ENCODE measurements around the gene MRPL50. TPM values are rescaled to one million over a fixed set of nuclear protein-coding genes. Genes with fewer than 3 reads are reported as not detected.

The MRPL50 gene
- total RNA-seq, 4 donors from 2014 or later = 3.4 to 16.1 (median 9.5) TPM

DNA sequence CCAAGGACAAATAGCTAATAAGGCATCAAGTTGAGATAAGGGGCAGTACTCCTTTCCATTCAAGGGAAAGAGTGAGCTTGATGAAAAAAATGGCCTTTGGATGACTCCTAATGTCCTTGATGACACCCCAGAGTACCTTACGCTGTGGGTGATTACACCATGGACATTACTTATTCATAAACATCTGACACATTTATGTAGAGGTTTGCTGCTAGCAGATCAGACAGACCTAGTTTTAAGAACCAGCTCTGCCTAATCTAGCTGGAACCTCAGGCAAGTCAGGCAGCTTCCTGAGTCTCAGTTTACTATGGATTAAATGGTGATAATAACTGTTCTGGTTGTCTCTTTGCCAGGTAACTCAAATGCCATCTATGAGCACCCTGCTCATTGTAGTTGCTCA is 34.3 kb upstream of the MRPL50 start:
- no peak overlapping the region for H3K4me3 ChIP-seq
- WGBS, 2 donors (ENCODE audit: low coverage in 1 of 2) = 79% methylated on average over 1 of the region's 1 CpG; no CpG with 5 or more reads in 1 of the 2 donors
- DNase-seq = no peak
- in situ Hi-C loops (cut with MboI; ENCODE audit: low pct_ligation_motif_present in 1 of 4, low pct_unique_long_range_greater_than_20kb in 1 of 4, low sequenced_read_pairs in 3 of 4) (no loop called here), intact Hi-C loops (cut with DNase I; ENCODE audit: low total_unique reads) (loop anchor here (1.0 kb wide), 1 partner anchor 28 kb away; no protein-coding TSS in a partner anchor)
- no peak overlapping the region for H3K27ac ChIP-seq
- H3K4me1 ChIP-seq = no peaks in the 10 kb centered on the region
- TF ChIP-seq POLR2A (IDR thresholded peaks at IDR 0.05) (no peak), EP300 (IDR thresholded peaks at IDR 0.05; ENCODE audit: low read depth) (no peak), POLR2AphosphoS5 (IDR thresholded peaks at IDR 0.05) (no peak)
- TF ChIP-seq, protein P1, sequence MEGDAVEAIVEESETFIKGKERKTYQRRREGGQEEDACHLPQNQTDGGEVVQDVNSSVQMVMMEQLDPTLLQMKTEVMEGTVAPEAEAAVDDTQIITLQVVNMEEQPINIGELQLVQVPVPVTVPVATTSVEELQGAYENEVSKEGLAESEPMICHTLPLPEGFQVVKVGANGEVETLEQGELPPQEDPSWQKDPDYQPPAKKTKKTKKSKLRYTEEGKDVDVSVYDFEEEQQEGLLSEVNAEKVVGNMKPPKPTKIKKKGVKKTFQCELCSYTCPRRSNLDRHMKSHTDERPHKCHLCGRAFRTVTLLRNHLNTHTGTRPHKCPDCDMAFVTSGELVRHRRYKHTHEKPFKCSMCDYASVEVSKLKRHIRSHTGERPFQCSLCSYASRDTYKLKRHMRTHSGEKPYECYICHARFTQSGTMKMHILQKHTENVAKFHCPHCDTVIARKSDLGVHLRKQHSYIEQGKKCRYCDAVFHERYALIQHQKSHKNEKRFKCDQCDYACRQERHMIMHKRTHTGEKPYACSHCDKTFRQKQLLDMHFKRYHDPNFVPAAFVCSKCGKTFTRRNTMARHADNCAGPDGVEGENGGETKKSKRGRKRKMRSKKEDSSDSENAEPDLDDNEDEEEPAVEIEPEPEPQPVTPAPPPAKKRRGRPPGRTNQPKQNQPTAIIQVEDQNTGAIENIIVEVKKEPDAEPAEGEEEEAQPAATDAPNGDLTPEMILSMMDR (IDR thresholded peaks at IDR 0.05) = no peak
- no peaks in the 10 kb centered on the region for H3K36me3 ChIP-seq
- H3K9me3 ChIP-seq = no peaks in the 10 kb centered on the region
- no peaks in the 10 kb centered on the region for H3K27me3 ChIP-seq

DNA sequence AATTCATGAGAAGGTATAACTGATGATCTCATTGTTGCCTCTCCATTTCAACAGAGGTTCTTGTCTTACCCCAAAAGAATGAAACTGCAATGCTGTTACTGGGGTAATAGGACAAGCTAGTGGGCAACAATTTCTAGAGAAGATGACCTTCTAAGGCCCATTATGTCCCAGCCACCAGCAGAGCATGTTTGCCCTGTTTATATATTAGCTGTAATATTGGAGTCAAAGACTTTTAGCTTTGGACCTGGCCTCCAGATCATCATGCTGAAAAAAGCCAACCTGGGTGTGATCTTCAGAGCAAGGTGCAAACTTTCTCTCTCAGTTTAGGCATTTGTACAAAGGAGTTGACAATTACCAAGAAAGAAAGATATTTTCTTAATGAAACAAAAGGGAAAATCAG is 33.8 kb upstream of the MRPL50 start:
- Histone ChIP-seq H3K27ac (no peak overlapping the region), H3K9me3 (no peaks in the 10 kb centered on the region), H3K4me3 (no peak overlapping the region), H3K27me3 (no peaks in the 10 kb centered on the region), H3K4me1 (no peaks in the 10 kb centered on the region), H3K36me3 (no peaks in the 10 kb centered on the region)
- in situ Hi-C loops (cut with MboI; ENCODE audit: low pct_ligation_motif_present in 1 of 4, low pct_unique_long_range_greater_than_20kb in 1 of 4, low sequenced_read_pairs in 3 of 4) = no loop called here
- intact Hi-C loops (cut with DNase I; ENCODE audit: low total_unique reads) = no loop called here
- TF ChIP-seq, protein P1 (IDR thresholded peaks at IDR 0.05) = no peak
- no peak for DNase-seq

DNA sequence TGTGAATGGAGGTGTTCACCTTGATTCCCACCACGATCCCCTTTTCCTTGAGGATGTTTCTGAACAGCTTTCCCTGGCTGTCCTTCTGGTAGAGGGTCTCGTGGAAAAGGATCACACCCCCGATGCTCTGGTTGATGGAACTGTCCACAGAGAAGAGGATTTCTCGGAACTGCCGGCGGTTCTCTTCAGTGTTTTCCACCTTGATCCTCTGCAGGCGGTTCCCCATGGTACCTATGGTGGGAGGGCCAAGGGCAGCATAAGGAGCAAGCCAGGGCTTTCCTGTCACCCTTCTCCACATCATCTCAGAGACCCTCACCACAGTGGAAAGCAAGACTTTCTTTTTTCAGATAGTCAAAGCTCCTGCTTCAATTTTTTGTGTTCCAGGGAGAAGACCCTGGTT is 31.3 kb upstream of the MRPL50 start:
- Histone ChIP-seq H3K27ac (no peak overlapping the region), H3K36me3 (no peaks in the 10 kb centered on the region), H3K27me3 (no peaks in the 10 kb centered on the region), H3K4me3 (no peak overlapping the region), H3K9me3 (no peaks in the 10 kb centered on the region), H3K4me1 (no peaks in the 10 kb centered on the region)
- in situ Hi-C loops (cut with MboI; ENCODE audit: low pct_ligation_motif_present in 1 of 4, low pct_unique_long_range_greater_than_20kb in 1 of 4, low sequenced_read_pairs in 3 of 4) = no loop called here
- intact Hi-C loops (cut with DNase I; ENCODE audit: low total_unique reads) = no loop called here
- TF ChIP-seq POLR2AphosphoS5 (IDR thresholded peaks at IDR 0.05) (no peak), EP300 (IDR thresholded peaks at IDR 0.05; ENCODE audit: low read depth) (no peak), POLR2A (IDR thresholded peaks at IDR 0.05) (no peak)
- TF ChIP-seq, protein P1 (IDR thresholded peaks at IDR 0.05) = no peak
- 89 to 100% methylated on average over 2 to 7 of the region's 7 CpGs for WGBS, 2 donors (ENCODE audit: low coverage in 1 of 2)
- no peak for DNase-seq

DNA sequence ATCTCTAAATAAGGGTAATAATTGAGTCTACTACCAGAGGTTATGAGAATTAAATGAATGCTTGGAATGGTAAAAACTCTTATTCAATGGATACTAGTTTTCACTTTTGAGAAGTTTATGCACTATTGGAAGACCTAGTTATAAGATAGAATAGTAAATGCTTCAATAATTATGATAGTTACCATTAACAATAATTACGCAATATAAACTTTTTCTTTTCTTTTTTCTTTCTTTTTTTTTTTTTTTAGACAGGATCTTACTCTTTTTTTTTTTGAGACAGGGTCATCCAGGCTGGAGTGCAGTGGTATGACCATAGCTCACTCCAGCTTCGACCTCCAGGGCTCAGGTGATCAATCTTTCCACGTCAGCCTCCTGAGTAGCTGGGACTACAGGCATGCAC is 30.5 kb upstream of the MRPL50 start:
- in situ Hi-C loops (cut with MboI; ENCODE audit: low pct_ligation_motif_present in 1 of 4, low pct_unique_long_range_greater_than_20kb in 1 of 4, low sequenced_read_pairs in 3 of 4) (no loop called here), intact Hi-C loops (cut with DNase I; ENCODE audit: low total_unique reads) (no loop called here)
- H3K36me3 ChIP-seq = no peaks in the 10 kb centered on the region
- WGBS, 2 donors (ENCODE audit: low coverage in 1 of 2) = 80 to 81% methylated on average over 3 of the region's 3 CpGs
- no peaks in the 10 kb centered on the region for H3K9me3 ChIP-seq
- TF ChIP-seq POLR2A (IDR thresholded peaks at IDR 0.05) (no peak), EP300 (IDR thresholded peaks at IDR 0.05; ENCODE audit: low read depth) (no peak), POLR2AphosphoS5 (IDR thresholded peaks at IDR 0.05) (no peak)
- TF ChIP-seq, protein P1 (IDR thresholded peaks at IDR 0.05) = no peak
- H3K27me3 ChIP-seq = no peaks in the 10 kb centered on the region
- no peak overlapping the region for H3K4me3 ChIP-seq
- no peak overlapping the region for H3K27ac ChIP-seq
- DNase-seq = no peak
- H3K4me1 ChIP-seq = no peaks in the 10 kb centered on the region

Data from transverse colon (tissue), 4 donors.